ENCODE results near the gene ARF3.

DNA sequence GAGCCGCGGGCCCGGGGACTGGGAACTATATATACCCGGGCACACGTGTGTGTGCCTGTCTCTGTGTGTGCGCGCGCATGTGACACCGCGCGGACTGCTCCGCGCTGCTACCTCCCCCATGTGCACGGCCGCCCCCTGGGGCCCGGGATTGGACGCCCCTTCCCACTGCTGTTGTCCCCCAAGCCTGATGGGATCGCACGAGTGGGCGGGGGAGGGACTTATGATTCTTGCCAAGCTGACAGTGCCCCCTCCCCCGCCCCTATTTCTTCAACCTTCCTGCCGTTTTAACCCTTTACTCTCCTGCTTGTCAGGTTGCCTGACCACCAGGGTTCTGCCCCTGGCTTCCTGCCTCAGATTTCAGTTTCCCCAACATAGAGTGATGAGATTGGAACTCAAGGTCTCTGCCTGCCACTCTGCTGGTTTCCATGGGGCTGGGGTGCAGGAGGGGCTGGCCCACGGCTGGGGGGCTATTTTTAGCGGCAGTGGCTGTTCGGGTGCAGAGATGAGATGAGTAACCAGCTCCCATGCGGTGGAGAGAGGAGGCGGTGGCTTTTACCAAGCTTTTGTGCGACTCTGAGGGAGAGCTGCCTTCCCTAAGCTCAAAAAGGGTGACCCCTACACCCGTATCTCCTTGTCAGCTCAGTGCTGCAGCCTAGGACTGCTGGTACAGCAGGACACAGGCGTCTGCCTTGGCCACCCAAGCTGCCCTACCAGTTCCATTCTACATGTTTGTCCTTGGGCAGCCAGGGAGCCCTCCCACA, 42.3 kb upstream of the ARF3 start, which contains the start of gene DDN:
- TF ChIP-seq POLR2A (IDR thresholded peaks at IDR 0.05) (no peak), CTCF (IDR thresholded peaks at IDR 0.05) (no peak)

Measured in uterus (tissue), 2 donors.